GM04504 (cell line): ENCODE data around the gene EFNA1.
"Not testable (repeated sequence)": the region's sequence is repeated elsewhere in the genome, so short reads cannot be mapped to it uniquely, and the experiment has no call there.

Source experiments
- DNase-seq: peaks from one replicate; pipeline ENCODE4 v3.0.0-alpha.2; 2012; ENCODE audit warnings: low read depth

EFNA1 gene

DNA sequence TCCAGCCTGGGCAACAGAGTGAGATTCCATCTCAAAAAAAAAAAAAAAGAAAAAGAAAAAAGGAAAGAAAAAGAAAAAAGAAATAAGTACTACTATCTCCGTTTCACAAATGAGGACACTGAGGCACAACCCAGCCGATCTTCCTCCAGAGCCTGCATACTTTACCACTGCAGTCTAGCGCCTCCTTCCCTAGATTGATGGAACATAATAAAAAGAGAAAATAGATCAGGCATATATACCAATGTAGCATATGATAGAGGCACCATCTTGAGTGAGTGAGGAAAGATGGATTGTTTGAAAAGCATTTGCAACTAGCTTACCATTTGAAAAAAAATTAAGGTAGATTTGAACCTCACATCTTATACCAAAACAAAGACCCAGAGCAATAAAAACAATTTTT, 17.8 kb downstream of the EFNA1 start:
- no peak for DNase-seq

DNA sequence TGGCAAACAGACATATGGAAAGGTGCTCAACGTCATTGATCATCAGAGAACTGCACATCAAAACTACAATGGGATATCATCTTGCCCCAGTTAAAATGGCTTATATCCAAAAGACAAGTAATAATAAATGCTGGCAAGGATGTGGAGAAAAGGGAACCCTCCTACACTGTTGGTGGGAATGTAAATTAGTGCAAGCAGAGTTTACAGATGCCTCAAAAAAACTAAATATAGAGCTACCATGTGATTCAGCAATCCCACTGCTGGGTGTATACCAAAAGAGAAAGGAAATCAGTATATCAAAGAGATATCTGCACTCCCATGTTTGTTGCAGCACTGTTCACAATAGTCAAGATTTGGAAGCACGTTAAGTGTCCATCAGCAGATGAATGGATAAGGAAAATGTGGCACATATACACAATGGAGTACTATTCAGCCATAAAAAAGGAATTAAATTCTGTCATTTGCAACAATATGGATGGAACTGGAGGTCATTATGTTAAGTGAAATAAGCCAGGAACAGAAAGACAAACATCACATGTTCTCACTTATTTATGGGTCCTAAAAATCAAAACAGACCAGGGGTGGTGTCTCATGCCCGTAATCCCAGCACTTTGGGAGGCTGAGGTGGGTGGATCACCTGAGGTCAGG, 28.4 kb downstream of the EFNA1 start:
- DNase-seq: not testable (repeated sequence)

DNA sequence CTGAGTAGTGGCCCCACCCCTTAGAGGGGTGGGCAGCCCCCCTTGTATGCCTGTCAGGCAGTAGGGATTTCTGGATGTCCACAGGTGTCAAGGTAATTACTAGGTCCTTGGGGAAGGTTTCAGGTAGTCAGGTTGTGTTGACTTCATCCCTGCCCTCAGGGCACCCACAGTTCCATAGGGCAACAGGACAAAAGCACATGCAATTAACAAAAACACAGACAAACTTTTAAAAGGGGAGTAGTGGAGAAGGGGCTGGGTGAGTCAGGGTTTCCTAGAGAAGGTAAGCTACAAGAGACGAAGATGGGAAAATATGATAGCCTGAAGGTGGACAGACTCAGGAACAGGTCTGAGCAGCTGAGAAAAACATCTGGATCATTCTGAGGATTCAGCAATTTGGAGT, 31.3 kb downstream of the EFNA1 start:
- no peak for DNase-seq

DNA sequence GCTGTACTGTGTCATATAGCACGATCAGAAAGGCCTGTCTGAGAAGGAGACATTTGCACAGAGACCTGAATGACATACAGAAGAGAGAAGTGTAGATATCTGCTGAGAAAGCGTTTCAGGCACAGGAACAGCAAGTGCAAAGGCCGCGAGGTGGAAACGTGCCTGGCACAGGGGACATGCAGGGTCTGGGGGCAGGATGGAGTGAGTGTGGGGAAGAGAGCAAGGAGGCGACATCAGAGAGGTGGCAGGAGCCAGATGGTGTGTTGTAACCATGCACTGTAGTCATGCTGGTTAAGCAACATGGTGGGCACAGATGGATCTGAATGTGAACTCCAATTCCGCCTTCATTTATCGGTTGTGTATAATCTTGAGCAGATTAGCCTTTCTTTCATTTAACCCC, 32.5 kb downstream of the EFNA1 start:
- DNase-seq: no peak

- DNase-seq: not testable (repeated sequence)
These were observed 35.0 kb downstream of the EFNA1 start for GRCh38 chr1:155162631-155163030.

- DNase-seq: not testable (repeated sequence)
These were observed 36.1 kb downstream of the EFNA1 start for GRCh38 chr1:155163785-155164184.

GRCh38 chr1:155164625-155165024, 36.9 kb downstream of the EFNA1 start:
- not testable (repeated sequence) for DNase-seq

- no peak for DNase-seq
These were observed 38.4 kb downstream of the EFNA1 start for GRCh38 chr1:155166051-155166470.

GRCh38 chr1:155166471-155167165, 38.9 kb downstream of the EFNA1 start:
- no peak for DNase-seq

- DNase-seq: peak; percentile 50
These were observed 39.8 kb downstream of the EFNA1 start for GRCh38 chr1:155167166-155168104.

- not testable (repeated sequence) for DNase-seq
These were observed 40.4 kb downstream of the EFNA1 start for GRCh38 chr1:155168105-155168445.

- DNase-seq: no peak
These were observed 41.0 kb downstream of the EFNA1 start for GRCh38 chr1:155168456-155169210.

GRCh38 chr1:155169541-155169940, 41.9 kb downstream of the EFNA1 start:
- no peak for DNase-seq

- DNase-seq: no peak
These were observed 42.6 kb downstream of the EFNA1 start for GRCh38 chr1:155170101-155170785.

GRCh38 chr1:155170806-155171205, 43.1 kb downstream of the EFNA1 start:
- no peak for DNase-seq

- no peak for DNase-seq
These were observed 44.4 kb downstream of the EFNA1 start for GRCh38 chr1:155171836-155172731.

GRCh38 chr1:155172732-155173477, 45.2 kb downstream of the EFNA1 start, which contains the start of gene KRTCAP2:
Gene KRTCAP2 (minus strand): TSS chr1:155173304. CDS start chr1:155173224, 80 bp downstream.
- peak; percentile 91 for DNase-seq

- no peak for DNase-seq
These were observed 46.0 kb downstream of the EFNA1 start, which contains the start of gene TRIM46 for GRCh38 chr1:155173478-155174323. Gene TRIM46 (plus strand): TSS chr1:155173849. CDS start chr1:155173967, 118 bp downstream.
